Right kidney (tissue), 1 donor: ENCODE data around the gene ZSCAN26.
"Not testable (repeated sequence)": the region's sequence is repeated elsewhere in the genome, so short reads cannot be mapped to it uniquely, and the experiment has no call there.

Experiments used
- DNase-seq: peaks from one replicate; pipeline ENCODE4 v3.0.0-alpha.2; 2016

ZSCAN26 gene

GRCh38 chr6:28312939-28313338 is 46.0 kb downstream of the ZSCAN26 start:
- no peak for DNase-seq

- no peak for DNase-seq
These were observed 48.7 kb downstream of the ZSCAN26 start for GRCh38 chr6:28315628-28316027.

GRCh38 chr6:28317866-28318265 is 50.9 kb downstream of the ZSCAN26 start:
- not testable (repeated sequence) for DNase-seq

GRCh38 chr6:28322661-28323060 is 55.7 kb downstream of the ZSCAN26 start:
- no peak for DNase-seq

GRCh38 chr6:28323813-28324424 is 57.0 kb downstream of the ZSCAN26 start:
- no peak for DNase-seq

GRCh38 chr6:28326371-28326948 is 59.5 kb downstream of the ZSCAN26 start:
- DNase-seq, result no peak
